ENCODE results near the gene CAT.

- TF ChIP-seq, protein P1, sequence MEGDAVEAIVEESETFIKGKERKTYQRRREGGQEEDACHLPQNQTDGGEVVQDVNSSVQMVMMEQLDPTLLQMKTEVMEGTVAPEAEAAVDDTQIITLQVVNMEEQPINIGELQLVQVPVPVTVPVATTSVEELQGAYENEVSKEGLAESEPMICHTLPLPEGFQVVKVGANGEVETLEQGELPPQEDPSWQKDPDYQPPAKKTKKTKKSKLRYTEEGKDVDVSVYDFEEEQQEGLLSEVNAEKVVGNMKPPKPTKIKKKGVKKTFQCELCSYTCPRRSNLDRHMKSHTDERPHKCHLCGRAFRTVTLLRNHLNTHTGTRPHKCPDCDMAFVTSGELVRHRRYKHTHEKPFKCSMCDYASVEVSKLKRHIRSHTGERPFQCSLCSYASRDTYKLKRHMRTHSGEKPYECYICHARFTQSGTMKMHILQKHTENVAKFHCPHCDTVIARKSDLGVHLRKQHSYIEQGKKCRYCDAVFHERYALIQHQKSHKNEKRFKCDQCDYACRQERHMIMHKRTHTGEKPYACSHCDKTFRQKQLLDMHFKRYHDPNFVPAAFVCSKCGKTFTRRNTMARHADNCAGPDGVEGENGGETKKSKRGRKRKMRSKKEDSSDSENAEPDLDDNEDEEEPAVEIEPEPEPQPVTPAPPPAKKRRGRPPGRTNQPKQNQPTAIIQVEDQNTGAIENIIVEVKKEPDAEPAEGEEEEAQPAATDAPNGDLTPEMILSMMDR (IDR thresholded peaks at IDR 0.05), result no peak
- TF ChIP-seq POLR2A (IDR thresholded peaks at IDR 0.05), result no peak
Observed at GRCh38 chr11:34432822-34433221, 5.9 kb upstream of the CAT start.

Measured in uterus (tissue), 2 donors.